NCI-H2029 treated with DMSO at 0.1 percent for 48 hours (cell line): ENCODE results near the gene CD8B.

ENCODE experiments used
- DNase-seq: peaks from one replicate; lab custom pipeline; 2025; lab: John Stamatoyannopoulos, UW

Gene CD8B

DNA sequence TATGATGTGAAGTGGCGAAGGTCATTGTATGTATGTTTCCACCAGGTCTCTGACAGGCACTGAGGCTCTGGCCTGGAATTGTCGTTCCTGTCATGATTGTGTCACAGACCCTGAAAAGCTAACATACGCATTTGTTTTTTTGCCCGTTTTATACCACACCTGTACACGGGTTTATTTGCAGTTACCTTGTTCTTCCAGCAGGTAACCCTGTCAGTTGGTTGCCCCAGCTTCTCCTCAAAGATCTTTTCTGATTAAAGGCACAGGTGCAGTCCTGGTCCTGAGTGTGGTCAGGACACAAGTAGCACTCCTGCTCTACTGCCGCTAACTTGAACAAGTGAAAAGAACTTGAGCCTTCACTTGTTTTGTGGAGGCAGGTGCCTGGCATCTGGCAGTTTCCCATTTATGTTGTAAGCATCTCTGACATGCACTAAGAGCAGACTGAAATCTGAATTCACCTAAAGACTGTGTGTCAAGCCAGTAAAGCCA, 90.8 kb downstream of the CD8B start:
- DNase-seq, result no peak

DNA sequence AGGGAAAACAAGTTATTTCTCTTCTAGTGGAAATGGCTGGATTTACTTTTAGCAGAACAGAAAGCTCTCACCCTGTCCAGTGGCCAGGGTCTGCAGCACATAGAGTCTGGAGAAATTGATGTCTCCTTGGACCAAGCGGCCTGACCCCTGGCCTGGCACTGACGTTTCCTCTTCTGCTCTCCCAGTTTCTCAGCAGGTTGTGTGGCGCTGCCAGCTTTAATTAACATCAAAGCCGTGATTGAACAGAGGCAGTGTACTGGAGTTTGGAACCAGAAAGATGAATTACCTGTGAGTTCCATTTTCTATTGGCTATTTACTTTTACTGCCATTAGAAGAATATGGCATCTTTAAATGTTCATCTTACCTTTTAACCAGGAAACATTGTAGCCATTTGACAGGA, 91.8 kb downstream of the CD8B start:
- DNase-seq, result no peak

DNA sequence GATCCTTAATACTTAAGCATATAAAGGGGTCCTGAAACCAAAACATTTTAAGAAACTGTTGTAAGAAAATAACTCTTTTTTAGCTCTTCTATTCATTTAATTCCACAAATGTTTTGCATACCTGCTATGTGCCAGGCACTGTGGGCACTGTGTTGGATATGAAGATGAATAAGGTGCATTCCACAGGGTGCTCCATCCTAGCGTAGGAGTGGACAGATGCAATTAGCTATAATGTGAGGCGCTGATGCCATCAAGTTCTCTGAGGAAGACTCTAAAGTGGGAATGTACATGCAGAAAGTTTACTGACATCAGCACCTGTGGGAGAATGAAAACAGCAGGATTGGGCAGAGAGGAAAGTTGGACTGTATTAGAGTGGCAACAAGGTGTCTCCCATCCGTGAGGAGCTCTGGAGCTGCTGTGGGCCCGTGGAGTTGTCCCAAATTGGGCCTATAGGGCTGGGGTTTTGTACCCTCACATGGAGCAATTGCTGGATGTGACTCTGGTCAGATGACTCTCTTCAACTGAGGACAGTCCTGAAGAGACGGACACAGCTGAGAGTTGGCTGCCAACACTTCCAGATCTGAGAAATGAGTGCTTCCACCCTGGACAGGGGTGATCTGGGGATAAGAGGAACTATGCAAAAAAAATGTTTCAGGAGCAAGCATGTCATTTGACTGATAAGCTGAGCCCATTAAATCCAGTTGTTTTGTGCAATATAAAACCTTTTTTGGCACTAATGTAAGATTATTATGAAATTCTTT, 93.3 kb downstream of the CD8B start:
- no peak for DNase-seq
